Right ventricle myocardium superior (tissue), 1 donor: ENCODE results near the gene SFMBT2. TPM values are rescaled to one million over a fixed set of nuclear protein-coding genes. Genes with fewer than 3 reads are reported as not detected.

Source experiments
- ATAC-seq: fragments of 200-7000 bp; cut with Tn5 transposase; one replicate; pipeline ENCODE4 v1.9.1; 2020; ENCODE audit warnings: mild to moderate bottlenecking; ENCODE audit not compliant: poor library complexity
- DNase-seq: peaks from one replicate; pipeline ENCODE4 v3.0.0-alpha.2; 2020
- intact Hi-C: fragments of 100-400 bp; cut with DNase I; formaldehyde crosslinking; loops from one replicate; pipeline ENCODE4 v1.11.2; 2022
- long read RNA-seq: library from polyadenylated mRNA; unstranded; transcript quantifications from one replicate; pipeline ENCODE4 v2.0.0, GENCODE V29; 2021
- total RNA-seq: library from RNA; stranded (reverse); fragmentation: NEBNext Ultra II Directional; extraction: Animal tissue kit (Norgen Biotek cat#: 25700); gene quantifications from one replicate; pipeline ENCODE4 v1.2.1, GENCODE V29; 2021
- donor health status: DM: no; HTN: yes; CAD: no; lungs with severe emphysema.

The SFMBT2 gene
- 9.4 TPM for total RNA-seq
- long read RNA-seq, partial matches to known transcripts: 0 of 2 reads
- long read RNA-seq, other reads (novel, unspliced or antisense): 2 of 2 reads

DNA sequence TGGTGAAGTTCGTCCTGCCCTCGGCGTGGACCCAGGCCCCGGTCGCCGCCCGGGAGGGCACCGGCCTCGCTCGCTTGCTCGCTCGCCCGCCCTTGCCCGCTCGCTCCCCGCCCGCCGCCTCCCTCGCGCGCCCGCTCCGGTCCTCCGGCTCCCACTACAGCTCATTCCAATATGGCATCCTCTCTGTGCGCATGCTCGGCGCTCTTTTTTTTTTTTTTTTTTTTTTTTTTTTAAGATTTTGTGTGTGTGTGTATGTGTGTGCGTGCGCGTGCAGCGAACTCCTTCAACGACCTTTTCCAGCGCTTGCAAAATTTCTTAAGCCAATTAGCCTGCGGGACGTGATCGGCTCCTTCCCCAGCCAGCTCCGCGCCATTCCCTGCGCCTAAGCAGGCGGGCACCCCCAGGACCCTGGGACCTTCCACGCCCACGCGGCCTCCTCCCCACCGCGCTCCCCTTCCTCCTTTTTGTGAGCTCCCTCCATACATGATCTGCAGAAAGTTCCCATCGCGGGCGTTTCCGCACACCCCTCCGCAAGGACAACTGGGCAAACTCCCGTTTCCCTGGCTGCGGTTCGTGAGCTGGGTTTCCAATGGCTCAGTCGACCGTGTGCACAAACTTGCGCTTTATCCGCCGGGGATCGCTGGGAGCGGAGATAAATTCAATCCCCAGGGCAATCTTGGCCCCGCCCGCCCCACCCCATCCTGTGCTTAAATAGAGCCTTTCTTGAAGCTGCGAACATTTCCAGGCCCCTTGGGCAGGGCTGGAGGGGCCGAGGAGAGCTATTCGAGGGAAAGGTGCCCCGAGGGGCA, at the start of gene SFMBT2:
Gene SFMBT2, minus strand, starts transcription at position 173 of the 809 bp plus-strand sequence. CDS start 29,136 bp downstream, outside the sequence.
- intact Hi-C loops: no loop called here
- DNase-seq: peak; percentile 78

GRCh38 chr10:7460006-7460405, 49.2 kb upstream of the SFMBT2 start:
- intact Hi-C loops: no loop called here
- ATAC-seq (no peak), DNase-seq (no peak)

More for the DNA sequence above, at the start of gene SFMBT2:
- ATAC-seq: peak; percentile 80

GRCh38 chr10:7458556-7458955, 47.7 kb upstream of the SFMBT2 start:
- DNase-seq (no peak), ATAC-seq (no peak)
- intact Hi-C loops: no loop called here

- intact Hi-C loops: no loop called here
- DNase-seq (no peak), ATAC-seq (peak; percentile 39)
Measured at GRCh38 chr10:7457478-7458316, 46.9 kb upstream of the SFMBT2 start.

GRCh38 chr10:7449063-7449695, 38.3 kb upstream of the SFMBT2 start:
- intact Hi-C loops: no loop called here
- ATAC-seq (no peak), DNase-seq (no peak)

DNA sequence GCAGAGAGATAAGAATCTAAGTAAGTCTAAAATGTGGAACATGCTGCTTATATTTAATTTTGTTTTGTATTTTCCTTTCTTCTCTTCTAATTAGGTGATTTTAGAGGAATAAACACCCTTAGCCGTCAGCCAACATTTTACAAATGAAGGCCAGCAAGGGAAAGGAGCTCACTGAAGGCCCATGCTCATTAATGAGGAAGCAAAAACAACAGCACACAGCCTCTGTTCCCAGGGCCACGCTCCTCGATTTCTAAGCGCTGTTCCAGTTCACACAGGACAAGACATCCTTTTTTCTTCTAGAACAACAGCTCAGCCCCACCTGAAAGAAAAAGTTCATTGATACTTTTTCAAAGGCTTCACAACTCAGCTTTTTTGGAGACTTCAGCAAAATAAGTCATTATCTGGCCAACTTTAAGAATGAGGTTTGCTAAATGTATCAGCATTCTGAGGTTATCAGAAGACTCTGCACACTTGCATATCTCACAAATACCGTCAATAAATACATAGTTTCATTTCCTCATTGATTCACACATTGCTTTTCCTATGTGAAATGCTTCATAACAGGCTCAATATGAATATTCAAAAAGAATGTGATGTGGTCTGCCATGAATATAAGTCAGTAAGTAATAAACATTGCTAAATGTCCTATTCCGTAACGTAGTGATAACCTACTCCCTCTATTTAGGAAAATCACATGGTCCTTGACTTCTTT, 34.8 kb upstream of the SFMBT2 start:
- no peak for DNase-seq
- intact Hi-C loops: no loop called here

DNA sequence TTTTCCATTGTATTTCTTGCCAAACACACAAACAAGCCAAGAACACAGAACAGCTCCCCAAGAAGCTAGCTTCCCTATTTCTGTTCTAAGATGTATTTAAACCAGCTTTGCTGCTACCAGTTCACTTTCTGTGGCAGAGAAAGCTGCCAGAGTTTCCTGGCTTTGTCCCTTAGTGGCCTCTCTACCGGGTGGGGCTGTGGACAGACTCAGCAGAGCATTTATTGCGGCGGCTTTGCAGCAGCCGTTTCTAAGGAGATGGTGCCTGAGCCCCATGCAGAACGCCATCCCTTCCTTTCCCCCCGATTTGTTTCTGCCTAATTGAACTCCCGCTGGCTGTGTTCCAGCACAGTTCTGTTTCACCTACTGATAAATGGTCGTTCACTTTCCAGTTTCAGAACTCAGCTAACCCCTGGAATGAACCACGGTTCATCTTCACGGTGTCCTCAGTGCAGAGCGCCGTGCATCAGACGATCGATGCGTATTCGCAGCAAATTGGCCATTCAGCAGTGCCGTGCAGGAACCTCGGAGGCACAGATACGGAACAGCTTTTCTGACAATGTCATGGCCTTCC, 33.8 kb upstream of the SFMBT2 start:
- no peak for DNase-seq
- ATAC-seq: peak; percentile 25
- intact Hi-C loops: no loop called here

More for the DNA sequence above, 34.8 kb upstream of the SFMBT2 start:
- ATAC-seq: no peak

GRCh38 chr10:7443036-7443435, 32.2 kb upstream of the SFMBT2 start:
- intact Hi-C loops: no loop called here
- DNase-seq (no peak), ATAC-seq (no peak)

- ATAC-seq (no peak), DNase-seq (no peak)
- intact Hi-C loops: no loop called here
Measured at GRCh38 chr10:7441403-7442147, 30.7 kb upstream of the SFMBT2 start.

DNA sequence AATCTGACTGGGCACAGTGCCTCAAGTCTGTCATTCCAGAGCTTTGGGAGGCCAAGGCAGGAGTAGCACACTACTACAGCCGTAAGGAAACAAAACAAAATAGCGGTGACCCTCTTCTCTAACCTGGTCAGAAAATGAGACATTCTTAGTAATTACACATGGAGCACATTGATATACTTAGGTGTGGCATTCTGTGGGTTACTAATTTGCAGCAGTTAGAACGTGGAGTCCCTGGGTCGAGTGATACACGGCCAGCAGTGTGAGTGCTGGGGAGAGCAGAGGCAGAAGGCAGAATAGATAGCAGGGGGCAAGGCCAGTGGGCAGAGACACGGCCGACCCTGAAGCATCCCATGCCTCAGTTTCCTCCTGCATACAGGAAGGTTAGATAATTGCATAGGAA, 28.9 kb upstream of the SFMBT2 start:
- no peak for DNase-seq
- intact Hi-C loops: no loop called here
- ATAC-seq: no peak

GRCh38 chr10:7438196-7438986, 27.6 kb upstream of the SFMBT2 start:
- no peak for DNase-seq
- ATAC-seq: no peak
- intact Hi-C loops: no loop called here

DNA sequence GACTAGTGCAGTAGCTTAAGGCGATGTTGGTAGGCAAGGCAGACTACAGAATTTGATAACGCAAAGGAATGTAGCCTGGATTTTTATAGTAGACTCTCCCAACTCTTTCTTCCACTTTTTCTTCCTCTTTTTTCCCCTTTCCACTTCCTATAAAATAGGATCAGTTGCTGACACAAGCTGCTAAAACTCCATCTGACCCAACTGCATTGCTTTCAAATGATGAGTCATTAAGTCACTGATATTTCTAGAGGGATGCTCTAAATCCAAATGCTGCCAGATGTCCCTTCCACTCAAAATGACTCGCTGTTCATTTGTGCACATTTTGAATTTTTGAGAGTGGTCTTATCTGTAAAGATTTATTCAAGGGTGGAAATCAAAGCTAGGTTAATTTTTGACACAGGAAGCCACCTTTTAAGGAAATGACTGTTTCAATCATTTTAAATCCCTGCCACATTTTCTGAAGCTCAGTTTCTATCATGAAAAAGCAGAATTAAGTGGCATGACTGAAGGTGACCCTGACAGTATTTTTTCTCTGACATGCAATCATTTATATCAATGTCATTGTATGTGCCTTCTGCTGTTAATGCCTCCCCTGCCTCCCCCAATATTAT, 25.8 kb upstream of the SFMBT2 start:
- no peak for DNase-seq
- ATAC-seq: peak; percentile 51
- intact Hi-C loops: no loop called here

- ATAC-seq (no peak), DNase-seq (no peak)
- intact Hi-C loops: no loop called here
Measured at GRCh38 chr10:7435674-7436073, 24.8 kb upstream of the SFMBT2 start.

DNA sequence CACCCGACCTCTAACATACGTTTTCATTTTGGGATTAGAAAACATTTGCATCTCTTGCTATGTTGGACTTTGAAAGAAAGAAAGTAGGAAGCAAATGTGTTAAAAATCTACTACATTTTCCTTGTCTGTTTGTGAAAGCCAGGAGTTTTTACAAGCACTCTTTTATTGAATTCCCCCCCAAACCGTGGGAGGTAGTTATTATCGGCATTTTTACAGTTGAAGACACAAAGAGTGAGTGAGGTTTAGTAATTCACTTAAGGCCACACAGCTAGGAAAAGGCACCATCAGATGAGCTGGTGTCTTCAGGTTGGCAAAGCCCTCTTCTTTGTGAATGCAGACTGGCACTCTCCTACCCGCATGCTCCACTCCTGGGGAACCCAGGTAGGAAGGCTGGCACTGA, 23.5 kb upstream of the SFMBT2 start:
- no peak for ATAC-seq
- intact Hi-C loops: no loop called here
- DNase-seq: no peak

DNA sequence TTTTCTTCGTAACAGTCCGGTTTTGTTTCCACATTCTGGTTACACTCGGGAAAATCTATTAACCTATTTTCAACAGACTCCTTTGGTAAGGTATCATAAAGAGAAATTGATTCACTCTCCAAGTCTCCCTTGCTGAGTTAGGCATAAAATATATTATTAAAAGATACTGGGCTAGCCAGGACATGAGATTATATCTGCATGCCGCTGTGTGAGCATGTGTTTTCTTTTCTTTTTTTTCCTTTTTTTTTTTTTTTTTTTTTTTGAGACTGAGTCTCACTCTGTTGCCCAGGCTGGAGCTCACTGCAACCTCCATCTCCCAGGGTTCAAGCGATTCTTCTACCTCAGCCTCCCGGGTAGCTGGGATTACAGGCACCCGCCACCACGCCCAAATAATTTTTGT, 23.0 kb upstream of the SFMBT2 start:
- ATAC-seq: no peak
- no peak for DNase-seq
- intact Hi-C loops: no loop called here

DNA sequence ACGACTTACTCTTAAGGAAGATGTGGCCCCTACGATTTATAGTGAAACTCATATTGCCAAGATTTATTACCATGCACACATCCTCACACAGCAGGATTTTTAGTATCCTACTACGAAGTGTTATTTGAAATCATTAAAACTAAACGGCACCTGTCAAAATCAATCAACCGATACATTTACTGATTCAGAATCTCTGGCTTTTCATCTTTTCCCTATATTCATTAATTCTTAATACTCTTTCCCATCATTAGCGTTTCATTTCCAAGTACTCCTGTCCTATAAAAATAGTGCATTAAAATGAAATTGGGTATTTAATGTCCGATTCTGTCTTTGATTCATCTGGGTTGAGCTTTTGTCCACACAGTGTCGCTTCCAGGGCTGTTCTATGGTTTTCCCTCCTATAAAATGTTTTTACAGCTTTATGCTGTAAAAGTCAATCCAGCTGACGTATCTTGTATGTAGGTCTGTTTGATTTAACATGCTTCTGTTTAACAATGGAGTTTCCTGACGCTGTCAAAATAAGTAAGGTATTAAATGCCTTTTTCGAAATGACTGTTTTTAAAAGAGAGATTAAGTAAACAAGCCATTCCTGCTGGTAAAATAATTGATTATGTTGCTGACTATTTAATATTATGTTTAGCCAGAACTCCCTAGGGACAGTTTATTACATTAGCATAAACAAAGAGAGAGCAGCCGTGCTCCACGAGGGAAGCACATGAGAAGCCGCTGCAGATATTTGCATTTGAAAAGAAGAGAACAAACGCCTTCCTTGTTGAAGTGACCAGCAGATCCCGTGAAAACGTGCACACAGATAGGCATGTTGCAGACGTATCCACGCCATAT, 22.3 kb upstream of the SFMBT2 start:
- no peak for ATAC-seq
- intact Hi-C loops: no loop called here
- DNase-seq: no peak
